ENCODE data around the gene CCDC149.

Gene CCDC149

GRCh38 chr4:24772061-24772705 is 140.7 kb downstream of the CCDC149 start:
- DNase-seq = no peak

GRCh38 chr4:24771241-24771640 is 141.6 kb downstream of the CCDC149 start:
- no peak for DNase-seq

GRCh38 chr4:24770667-24771066 is 142.2 kb downstream of the CCDC149 start:
- no peak for DNase-seq

- no peak for DNase-seq
Measured at GRCh38 chr4:24770032-24770584, 142.7 kb downstream of the CCDC149 start.

GRCh38 chr4:24769571-24769970 is 143.3 kb downstream of the CCDC149 start:
- no peak for DNase-seq

GRCh38 chr4:24768604-24769003 is 144.2 kb downstream of the CCDC149 start:
- no peak for DNase-seq

- DNase-seq = no peak
Measured at GRCh38 chr4:24768006-24768405, 144.8 kb downstream of the CCDC149 start.

- no peak for DNase-seq
Measured at GRCh38 chr4:24765376-24765988, 147.4 kb downstream of the CCDC149 start.

- no peak for DNase-seq
Measured at GRCh38 chr4:24764345-24764744, 148.5 kb downstream of the CCDC149 start.

GRCh38 chr4:24763631-24764297 is 149.1 kb downstream of the CCDC149 start:
- DNase-seq = no peak
